ENCODE measurements around the gene FEV.

Gene FEV

DNA sequence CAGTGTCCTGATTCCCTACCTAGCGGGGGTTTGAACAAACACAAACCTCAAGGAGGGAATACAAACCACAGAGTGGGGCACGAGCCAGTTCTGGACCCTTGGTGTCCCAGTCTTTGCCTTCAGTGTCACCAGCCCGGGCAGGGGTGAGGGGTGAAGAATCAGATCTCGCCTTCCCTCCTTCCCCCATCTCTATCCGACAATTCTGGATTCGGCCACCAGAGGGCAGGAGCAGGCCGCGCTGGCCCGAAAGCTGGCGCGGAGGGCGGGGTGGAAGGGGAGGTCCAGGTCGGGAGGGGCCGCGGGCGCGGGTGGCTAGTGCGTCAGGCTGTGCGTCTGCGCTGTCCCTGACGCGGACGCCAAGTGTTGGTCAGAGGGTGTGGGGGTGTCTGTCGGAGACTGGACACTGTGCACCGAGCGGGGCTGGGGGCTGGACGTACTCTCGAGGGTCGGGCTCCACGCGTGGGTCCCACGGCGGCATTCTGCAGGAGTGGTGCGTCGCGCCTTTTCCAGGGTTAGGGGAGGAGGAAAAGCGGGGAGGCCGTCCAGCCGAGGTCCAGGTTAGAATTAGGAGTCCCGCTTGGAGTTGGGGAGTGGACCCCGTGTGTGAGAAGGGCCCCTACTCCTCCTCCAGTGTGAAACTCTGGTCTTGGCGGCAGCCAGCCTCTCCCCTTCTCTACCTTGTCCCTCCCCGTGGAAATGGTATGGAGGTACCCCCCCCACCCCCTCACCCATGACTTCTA lies 11.2 kb upstream of the FEV start:
- Histone ChIP-seq H3K4me3 (peak overlapping the region in 2 of 7 experiments; percentile 17), H3K27ac (no peak overlapping the region)

DNA sequence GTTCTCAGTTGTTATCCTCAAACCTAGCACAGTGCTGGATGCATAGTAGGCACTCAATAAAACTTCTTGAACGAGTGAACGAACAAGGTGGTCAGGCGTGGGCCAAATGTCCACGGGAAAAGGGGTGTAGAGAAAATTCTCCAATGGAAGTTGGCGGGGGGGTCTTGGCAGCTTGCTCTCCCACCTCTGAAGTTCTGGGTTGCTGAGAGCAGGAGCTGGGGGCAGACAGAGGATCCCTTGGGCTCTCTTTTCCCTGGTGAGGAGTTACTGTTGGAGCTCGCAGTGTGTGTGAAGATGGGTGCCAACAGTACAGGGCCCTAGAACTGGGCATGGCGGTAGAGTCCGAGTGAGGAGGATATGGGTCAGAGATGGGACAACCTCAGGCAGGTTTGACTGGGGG lies 10.6 kb upstream of the FEV start:
- Histone ChIP-seq H3K4me3 (no peak overlapping the region), H3K27ac (no peak overlapping the region)

DNA sequence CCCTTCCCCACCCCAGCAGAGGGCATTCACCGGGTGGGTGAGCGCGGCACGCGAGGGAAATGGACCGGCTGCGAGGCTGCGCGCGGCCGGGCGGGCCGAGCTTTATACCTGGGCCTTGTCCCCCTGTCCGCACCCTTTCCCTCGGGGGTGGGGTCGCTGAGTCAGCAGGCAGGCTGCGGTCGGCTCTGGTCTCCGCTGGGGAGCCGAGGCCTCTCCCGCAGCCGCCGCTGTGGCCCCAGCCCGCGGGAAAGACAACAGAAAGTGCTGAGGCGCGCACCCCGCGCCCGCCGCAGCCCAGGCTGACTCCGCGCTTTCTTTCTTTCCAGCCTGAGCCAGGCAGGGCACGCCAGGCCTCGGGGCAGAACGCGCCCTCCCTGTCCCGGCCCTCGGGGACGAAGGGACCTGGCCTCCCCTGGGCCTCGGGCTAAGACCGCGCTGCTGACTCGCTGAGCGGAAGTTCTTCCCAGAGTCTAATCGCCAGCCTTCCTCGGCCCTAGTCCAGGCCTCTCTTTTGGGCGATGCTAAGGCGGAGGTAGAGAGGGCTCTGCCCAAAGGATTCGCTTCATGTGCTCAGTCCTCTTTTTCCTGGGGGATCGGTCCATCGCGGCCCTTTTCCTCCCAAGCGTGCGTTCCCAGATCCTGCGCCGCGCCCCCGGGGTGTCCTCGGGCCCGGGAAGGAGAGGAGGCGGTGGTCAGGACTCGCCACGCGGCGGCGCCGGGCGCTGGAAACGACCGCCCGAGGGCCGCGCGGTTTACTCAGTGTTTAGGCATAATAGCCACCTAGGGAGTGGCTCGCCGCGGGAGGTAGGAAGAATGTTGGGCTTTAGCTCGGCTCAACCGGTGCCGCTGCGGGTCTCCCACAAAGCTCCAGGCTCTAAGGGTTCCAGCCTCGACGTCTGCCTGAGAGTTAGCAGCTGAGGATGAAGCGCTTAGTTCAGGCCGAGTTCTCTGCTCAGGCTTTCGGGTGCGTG lies 8.6 kb upstream of the FEV start, which contains the start of gene CRYBA2:
Gene CRYBA2 (minus strand): TSS at position 78 of the 971 bp plus-strand sequence. CDS start 246 bp downstream, outside the sequence.
- no peak within 1 kb of the TSS for H3K27ac ChIP-seq
- H3K4me3 ChIP-seq, result peak within 1 kb of the TSS; percentile 2 to 35 (median 20)

DNA sequence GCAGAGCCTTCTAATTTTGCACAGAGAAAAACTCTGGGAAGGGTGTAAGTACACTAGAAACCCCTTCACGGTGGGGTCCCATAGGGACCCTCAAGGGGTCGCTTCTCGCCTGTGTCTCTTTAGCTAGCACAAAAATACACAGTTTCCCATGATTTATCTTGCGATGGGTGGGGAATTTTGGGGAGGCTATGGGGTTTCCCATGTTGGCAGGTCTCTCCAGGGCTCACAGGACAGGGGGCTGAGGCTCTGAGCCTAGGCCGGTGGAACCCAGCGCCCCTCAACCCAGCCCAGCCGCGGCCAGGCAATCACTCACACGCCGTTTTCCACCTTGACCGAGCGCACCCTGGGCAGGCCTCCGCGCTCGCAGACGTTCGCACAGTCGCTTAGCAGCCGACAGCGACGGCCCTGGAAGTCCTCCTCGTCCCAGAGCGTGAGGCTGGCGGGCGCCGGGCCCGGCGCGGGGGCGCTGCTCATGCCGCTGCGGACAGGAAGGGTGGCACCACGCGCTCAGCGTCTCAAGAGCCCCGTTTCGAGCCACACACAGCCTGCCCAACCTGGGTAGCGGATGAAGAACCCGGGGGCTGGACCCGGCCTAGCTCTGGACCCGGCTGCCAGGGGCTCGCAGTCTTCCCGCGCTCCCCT lies 7.8 kb upstream of the FEV start:
- peak overlapping the region in 5 of 7 experiments; percentile 2 to 35 (median 20) for H3K4me3 ChIP-seq
- no peak overlapping the region for H3K27ac ChIP-seq

DNA sequence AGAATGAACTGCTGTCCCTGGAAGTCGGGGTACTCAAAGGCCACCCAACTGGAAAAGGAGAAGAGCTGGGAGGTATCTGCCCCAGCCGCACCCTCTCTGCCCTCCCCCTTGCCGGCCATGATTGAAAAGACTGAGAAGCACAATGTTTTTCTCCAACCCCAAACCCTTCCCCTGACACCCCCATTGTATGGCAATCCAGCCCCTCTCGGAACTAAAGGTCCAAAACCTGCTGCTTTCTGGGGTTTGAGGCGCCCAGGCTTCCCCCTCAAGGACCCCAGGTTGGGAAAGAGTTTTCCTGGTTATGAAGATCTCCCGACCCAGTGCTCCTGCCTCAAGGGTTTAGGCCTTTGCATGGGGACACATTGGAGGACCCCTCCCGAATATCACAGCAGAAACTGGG lies 7.2 kb upstream of the FEV start:
- Histone ChIP-seq H3K27ac (no peak overlapping the region), H3K4me3 (no peak overlapping the region)

DNA sequence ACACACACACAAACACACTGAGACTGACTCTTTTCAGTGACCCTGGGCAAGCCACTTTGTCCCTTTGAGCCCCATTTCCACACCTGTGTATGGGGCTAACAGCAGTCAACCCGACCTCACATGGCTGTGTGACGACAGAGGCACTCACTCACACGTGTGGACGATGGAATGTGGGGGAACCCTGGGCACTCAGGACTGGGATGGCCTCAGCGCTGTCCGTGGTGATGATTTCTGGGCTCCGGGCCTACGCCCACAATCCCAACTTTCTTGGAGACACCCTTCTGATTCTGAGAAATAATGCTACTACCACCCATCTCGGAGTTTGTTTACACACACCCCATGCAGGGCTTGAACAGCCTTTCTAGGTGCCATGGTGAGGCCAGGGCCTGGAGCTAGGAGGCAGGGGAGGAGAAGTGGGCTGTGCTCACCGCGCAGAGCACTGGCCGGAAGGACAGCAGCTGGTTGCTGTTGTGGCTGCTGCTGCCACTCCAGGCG lies 6.7 kb upstream of the FEV start:
- no peak overlapping the region for H3K27ac ChIP-seq
- H3K4me3 ChIP-seq, result no peak overlapping the region

DNA sequence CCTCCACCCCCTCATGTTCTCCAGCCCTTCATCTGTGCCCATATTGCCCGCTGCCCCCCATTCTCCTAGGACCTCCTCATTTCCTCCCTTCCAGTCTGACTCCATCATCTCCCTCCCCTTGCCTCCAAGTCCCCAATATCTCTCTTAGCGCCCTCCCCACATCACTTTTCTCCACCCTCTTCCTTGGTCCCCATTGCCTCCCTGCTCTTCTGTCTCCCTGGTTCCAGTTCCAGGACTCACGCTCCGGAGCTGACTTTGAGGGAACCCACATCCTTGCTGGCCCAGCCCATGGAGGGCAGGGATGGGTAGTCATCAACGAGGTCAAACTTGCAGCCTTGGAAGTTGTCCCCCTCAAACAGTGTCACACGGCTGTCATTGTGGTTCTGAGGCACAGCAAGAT lies 5.6 kb upstream of the FEV start:
- Histone ChIP-seq H3K4me3 (no peak overlapping the region), H3K27ac (no peak overlapping the region)

DNA sequence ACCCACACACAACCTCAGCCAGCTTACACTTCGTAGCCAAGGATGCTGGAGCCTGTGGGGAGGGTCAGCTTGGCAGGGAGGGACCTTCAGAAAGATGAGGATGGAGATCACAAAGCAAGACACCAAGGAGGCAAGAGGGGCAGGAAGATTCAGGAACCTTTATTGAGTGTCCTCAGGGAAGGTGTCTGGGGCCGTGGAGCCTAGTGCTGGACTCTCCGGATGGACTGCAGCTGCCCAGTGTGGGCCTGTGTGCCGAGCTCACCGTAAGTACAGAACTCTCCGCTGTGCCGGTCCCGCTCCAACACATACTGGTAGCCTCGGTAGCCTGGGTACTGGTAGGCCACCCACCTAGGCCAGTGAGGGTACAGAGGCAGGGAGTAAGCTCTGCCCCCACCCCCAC lies 5.1 kb upstream of the FEV start:
- no peak overlapping the region for H3K27ac ChIP-seq
- H3K4me3 ChIP-seq, result no peak overlapping the region

DNA sequence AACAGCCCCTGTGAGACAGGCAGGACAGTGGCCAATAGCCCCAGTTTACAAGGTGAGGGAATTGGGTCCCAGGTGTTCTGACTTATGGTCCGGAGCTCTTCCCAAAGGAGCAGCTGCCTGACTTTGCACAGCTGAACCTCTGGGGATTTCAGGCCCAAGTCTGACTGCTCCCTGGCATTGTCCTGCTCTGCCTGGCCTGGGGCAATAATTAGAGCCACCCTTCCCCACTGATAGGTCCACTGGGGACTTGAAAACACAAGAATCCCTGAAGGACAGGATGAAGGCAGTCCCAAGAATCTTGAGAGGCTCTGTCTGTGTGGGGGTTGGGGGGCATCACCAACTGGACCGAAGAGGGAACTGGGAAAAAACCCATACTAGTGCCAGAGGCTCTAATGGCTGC lies 3.7 kb upstream of the FEV start:
- no peak overlapping the region for H3K27ac ChIP-seq
- H3K4me3 ChIP-seq, result no peak overlapping the region

GRCh38 chr2:218988164-218988563 lies 3.2 kb upstream of the FEV start:
- Histone ChIP-seq H3K4me3 (no peak overlapping the region), H3K27ac (no peak overlapping the region)

DNA sequence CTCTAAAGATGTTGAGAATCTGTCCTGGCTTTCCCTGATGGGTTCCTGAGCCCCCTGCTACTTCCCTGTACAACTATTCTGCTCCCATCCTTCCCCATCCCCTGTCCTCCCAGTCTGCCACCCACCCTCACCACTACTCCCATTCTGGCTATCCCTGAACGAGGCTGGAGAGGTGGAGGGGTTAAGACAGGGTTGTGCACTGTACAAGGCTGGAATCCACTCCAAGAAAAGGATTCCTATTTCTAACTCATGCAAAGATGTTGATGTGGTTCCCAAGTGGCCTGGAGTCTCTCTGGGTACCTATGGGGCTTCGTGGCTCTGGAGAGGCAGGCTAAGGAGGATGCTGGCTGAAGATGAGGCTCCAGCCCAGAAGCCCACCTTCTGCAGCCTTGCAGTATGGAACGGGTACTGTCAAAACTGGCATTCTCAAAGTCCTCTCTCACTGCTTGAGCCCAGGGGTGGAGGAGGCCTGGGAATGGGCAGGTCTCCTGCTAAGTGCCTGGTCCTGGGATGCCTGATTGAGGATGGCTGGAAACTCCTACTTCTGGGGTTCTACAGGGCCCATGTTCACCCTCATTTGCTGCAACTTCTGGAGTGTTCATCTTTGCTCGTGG lies 1.3 kb upstream of the FEV start:
- Histone ChIP-seq H3K27ac (no peak overlapping the region), H3K4me3 (no peak overlapping the region)

GRCh38 chr2:218985325-218986091 lies 524 bp upstream of the FEV start:
- no peak overlapping the region for H3K4me3 ChIP-seq
- no peak overlapping the region for H3K27ac ChIP-seq

DNA sequence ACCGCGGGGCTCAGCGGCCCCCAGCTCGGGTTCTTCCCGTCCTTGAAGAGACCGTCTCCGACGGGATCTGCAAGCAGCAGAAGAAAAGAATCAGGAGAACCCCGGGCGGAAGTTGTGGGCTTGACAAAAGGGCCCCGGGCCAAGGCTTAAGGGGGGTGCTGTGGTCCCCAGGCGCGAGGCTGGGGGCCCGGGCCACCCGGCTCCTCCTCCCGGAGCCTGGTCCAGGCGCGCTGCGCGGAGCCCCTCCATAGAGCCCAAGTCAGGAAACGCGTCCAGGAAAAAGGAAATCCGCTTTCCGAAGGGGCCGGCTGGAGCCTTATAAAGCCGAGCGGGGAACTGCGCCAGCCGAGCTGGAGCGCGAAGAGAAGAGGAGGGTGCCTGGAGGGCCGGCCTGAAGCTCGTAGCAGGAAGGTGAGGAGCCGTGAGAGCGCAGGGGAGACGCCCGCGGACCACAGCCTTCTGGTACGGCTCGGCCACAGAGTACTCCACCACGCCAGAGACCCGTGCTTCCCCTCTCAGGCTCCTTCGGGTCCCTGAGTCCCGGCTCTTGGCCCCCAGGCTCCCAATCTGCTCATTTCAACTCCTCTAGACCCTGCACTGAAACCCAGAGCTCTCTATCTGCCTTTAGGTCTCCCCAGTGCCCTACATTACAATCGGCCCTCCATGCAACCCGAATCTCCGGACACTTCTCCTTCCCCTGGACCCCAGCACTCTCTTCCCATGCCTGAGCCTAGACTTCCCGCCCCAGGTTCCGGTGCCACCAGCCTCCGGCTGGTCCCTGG lies 554 bp downstream of the FEV start:
- Histone ChIP-seq H3K27ac (no peak overlapping the region), H3K4me3 (no peak overlapping the region)

- H3K27ac ChIP-seq, result no peak overlapping the region
- no peak overlapping the region for H3K4me3 ChIP-seq
Observed at GRCh38 chr2:218983934-218984238, 1.1 kb downstream of the FEV start.

DNA sequence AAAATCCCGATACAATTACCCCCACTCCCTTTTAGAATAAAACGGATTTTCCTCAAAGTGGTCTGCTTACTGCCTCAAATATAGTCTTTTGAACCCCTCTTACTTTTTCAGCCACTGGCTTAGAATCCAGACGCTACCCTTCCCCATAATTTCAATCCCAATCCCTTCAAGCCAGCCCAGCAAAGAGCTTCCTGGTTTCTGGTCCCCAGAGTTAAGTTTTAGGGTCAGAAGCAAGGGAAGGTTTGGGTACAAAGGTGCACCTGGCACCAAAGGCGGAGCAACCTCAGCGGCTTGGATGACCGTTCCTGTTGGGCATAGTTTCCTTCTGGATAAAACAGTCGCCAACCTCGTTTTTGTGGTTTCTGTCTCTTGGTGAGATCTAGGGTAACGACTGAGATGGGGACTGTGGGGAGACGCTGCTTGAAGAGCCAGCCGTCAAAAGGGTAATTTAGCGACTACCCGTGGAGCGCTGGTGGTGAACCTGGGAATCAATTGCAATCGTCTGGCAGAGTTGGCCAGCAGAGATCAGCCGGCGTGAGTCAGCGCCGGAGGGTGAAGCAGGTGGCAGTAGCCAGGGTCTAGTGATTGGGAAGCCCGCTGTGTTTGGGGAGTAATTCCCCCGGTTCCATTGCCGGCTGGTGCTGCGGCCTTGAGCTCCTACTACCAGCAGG lies 1.6 kb downstream of the FEV start:
- H3K4me3 ChIP-seq, result no peak overlapping the region
- no peak overlapping the region for H3K27ac ChIP-seq

- Histone ChIP-seq H3K27ac (no peak overlapping the region), H3K4me3 (no peak overlapping the region)
Observed at GRCh38 chr2:218982586-218983262, 2.3 kb downstream of the FEV start.

- H3K4me3 ChIP-seq, result peak overlapping the region in 6 of 7 experiments; percentile 1 to 26 (median 6)
- H3K27ac ChIP-seq, result no peak overlapping the region
Observed at GRCh38 chr2:218981881-218982585, 3.0 kb downstream of the FEV start.

All from skin epidermis (tissue), 12 donors.